ENCODE measurements around the gene DUOXA2. TPM values are rescaled to one million over a fixed set of nuclear protein-coding genes. Genes with fewer than 3 reads are reported as not detected.

DUOXA2 gene
- total and polyA plus RNA-seq, 2 experiments from 2014 or later = not detected

GRCh38 chr15:45137703-45138102, 23.6 kb downstream of the DUOXA2 start:
- Histone ChIP-seq H3K9me2 (ENCODE audit: insufficient read depth) (no peaks in the 10 kb centered on the region), H2AFZ (no peak overlapping the region), H3K36me3 (ENCODE audit: insufficient read depth) (no peaks in the 10 kb centered on the region), H3K27ac (ENCODE audit: low read depth) (no peak overlapping the region), H3F3A (replicated peaks; ENCODE audit: low read depth) (no peaks in the 10 kb centered on the region), H3K27me3 (ENCODE audit: insufficient read depth) (peaks cover 57% of the 10 kb centered on the region), H4K20me1 (replicated peaks; ENCODE audit: insufficient read depth) (no peaks in the 10 kb centered on the region), H3K4me1 (ENCODE audit: insufficient read depth) (no peaks in the 10 kb centered on the region), H3K79me2 (replicated peaks; ENCODE audit: insufficient read depth) (no peaks in the 10 kb centered on the region), H3K4me3 (no peak overlapping the region), H3K4me2 (no peak overlapping the region)
- Mint-ChIP-seq H3K9me3 (no peaks in the 10 kb centered on the region; the same call in 2 of the 3 replicates), H3K27ac (no peak overlapping the region), H3K4me3 (no peak overlapping the region), H3K27me3 (ENCODE audit: insufficient read depth, low read depth, poor library complexity) (peaks cover 38% of the 10 kb centered on the region), H3K4me1 (peaks cover 3% of the 10 kb centered on the region; the same call in 2 of the 3 replicates), H3K36me3 (ENCODE audit: low read depth) (no peaks in the 10 kb centered on the region; the same call in 2 of the 3 replicates)
- DNase-seq (ENCODE audit: low spot score) (no peak), ATAC-seq (no peak)
- no peak for TF ChIP-seq ZNF331 (CRISPR knock-in tag; IDR thresholded peaks at IDR 0.05; ENCODE audit: low read depth)
- TF ChIP-seq EZH2 (IDR thresholded peaks at IDR 0.05; ENCODE audit: low read depth, unreplicated experiment) = no peak
- TF ChIP-seq, protein P1, sequence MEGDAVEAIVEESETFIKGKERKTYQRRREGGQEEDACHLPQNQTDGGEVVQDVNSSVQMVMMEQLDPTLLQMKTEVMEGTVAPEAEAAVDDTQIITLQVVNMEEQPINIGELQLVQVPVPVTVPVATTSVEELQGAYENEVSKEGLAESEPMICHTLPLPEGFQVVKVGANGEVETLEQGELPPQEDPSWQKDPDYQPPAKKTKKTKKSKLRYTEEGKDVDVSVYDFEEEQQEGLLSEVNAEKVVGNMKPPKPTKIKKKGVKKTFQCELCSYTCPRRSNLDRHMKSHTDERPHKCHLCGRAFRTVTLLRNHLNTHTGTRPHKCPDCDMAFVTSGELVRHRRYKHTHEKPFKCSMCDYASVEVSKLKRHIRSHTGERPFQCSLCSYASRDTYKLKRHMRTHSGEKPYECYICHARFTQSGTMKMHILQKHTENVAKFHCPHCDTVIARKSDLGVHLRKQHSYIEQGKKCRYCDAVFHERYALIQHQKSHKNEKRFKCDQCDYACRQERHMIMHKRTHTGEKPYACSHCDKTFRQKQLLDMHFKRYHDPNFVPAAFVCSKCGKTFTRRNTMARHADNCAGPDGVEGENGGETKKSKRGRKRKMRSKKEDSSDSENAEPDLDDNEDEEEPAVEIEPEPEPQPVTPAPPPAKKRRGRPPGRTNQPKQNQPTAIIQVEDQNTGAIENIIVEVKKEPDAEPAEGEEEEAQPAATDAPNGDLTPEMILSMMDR (conservative IDR thresholded peaks at IDR 0.05; ENCODE audit: low read depth in 2 of 2) = no peak
- no peak for TF ChIP-seq EZH2phosphoT487 (IDR thresholded peaks at IDR 0.05; ENCODE audit: unreplicated experiment)
- TF ChIP-seq, protein P2, sequence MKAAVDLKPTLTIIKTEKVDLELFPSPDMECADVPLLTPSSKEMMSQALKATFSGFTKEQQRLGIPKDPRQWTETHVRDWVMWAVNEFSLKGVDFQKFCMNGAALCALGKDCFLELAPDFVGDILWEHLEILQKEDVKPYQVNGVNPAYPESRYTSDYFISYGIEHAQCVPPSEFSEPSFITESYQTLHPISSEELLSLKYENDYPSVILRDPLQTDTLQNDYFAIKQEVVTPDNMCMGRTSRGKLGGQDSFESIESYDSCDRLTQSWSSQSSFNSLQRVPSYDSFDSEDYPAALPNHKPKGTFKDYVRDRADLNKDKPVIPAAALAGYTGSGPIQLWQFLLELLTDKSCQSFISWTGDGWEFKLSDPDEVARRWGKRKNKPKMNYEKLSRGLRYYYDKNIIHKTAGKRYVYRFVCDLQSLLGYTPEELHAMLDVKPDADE (IDR thresholded peaks at IDR 0.05) = no peak
- no peak for TF ChIP-seq POLR2AphosphoS5 (IDR thresholded peaks at IDR 0.05; ENCODE audit: low read depth)
- no peak for TF ChIP-seq NANOG (IDR thresholded peaks at IDR 0.05; ENCODE audit: borderline replicate concordance)
- no peak for TF ChIP-seq JUNB (IDR thresholded peaks at IDR 0.05; ENCODE audit: unreplicated experiment)
- TF ChIP-seq REST (IDR thresholded peaks at IDR 0.05; ENCODE audit: unreplicated experiment) = no peak
- TF ChIP-seq STAT1 (IDR thresholded peaks at IDR 0.05; ENCODE audit: unreplicated experiment) = no peak
- TF ChIP-seq ZNF114 (CRISPR knock-in tag; IDR thresholded peaks at IDR 0.05) = no peak
- TF ChIP-seq, protein P3, sequence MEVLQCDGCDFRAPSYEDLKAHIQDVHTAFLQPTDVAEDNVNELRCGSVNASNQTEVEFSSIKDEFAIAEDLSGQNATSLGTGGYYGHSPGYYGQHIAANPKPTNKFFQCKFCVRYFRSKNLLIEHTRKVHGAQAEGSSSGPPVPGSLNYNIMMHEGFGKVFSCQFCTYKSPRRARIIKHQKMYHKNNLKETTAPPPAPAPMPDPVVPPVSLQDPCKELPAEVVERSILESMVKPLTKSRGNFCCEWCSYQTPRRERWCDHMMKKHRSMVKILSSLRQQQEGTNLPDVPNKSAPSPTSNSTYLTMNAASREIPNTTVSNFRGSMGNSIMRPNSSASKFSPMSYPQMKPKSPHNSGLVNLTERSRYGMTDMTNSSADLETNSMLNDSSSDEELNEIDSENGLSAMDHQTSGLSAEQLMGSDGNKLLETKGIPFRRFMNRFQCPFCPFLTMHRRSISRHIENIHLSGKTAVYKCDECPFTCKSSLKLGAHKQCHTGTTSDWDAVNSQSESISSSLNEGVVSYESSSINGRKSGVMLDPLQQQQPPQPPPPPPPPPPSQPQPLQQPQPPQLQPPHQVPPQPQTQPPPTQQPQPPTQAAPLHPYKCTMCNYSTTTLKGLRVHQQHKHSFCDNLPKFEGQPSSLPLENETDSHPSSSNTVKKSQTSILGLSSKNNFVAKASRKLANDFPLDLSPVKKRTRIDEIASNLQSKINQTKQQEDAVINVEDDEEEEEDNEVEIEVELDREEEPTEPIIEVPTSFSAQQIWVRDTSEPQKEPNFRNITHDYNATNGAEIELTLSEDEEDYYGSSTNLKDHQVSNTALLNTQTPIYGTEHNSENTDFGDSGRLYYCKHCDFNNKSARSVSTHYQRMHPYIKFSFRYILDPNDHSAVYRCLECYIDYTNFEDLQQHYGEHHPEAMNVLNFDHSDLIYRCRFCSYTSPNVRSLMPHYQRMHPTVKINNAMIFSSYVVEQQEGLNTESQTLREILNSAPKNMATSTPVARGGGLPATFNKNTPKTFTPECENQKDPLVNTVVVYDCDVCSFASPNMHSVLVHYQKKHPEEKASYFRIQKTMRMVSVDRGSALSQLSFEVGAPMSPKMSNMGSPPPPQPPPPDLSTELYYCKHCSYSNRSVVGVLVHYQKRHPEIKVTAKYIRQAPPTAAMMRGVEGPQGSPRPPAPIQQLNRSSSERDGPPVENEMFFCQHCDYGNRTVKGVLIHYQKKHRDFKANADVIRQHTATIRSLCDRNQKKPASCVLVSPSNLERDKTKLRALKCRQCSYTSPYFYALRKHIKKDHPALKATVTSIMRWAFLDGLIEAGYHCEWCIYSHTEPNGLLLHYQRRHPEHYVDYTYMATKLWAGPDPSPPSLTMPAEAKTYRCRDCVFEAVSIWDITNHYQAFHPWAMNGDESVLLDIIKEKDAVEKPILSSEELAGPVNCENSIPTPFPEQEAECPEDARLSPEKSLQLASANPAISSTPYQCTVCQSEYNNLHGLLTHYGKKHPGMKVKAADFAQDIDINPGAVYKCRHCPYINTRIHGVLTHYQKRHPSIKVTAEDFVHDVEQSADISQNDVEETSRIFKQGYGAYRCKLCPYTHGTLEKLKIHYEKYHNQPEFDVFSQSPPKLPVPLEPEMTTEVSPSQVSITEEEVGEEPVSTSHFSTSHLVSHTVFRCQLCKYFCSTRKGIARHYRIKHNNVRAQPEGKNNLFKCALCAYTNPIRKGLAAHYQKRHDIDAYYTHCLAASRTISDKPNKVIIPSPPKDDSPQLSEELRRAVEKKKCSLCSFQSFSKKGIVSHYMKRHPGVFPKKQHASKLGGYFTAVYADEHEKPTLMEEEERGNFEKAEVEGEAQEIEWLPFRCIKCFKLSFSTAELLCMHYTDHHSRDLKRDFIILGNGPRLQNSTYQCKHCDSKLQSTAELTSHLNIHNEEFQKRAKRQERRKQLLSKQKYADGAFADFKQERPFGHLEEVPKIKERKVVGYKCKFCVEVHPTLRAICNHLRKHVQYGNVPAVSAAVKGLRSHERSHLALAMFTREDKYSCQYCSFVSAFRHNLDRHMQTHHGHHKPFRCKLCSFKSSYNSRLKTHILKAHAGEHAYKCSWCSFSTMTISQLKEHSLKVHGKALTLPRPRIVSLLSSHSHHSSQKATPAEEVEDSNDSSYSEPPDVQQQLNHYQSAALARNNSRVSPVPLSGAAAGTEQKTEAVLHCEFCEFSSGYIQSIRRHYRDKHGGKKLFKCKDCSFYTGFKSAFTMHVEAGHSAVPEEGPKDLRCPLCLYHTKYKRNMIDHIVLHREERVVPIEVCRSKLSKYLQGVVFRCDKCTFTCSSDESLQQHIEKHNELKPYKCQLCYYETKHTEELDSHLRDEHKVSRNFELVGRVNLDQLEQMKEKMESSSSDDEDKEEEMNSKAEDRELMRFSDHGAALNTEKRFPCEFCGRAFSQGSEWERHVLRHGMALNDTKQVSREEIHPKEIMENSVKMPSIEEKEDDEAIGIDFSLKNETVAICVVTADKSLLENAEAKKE (CRISPR knock-in tag; IDR thresholded peaks at IDR 0.05) = no peak
- no peak for TF ChIP-seq CREB1 (CRISPR knock-in tag; IDR thresholded peaks at IDR 0.05; ENCODE audit: low read depth)
